H9 (cell line): ENCODE results near the gene RAD50. TPM values are rescaled to one million over a fixed set of nuclear protein-coding genes. Genes with fewer than 3 reads are reported as not detected.

Experiments
- DNase-seq: peaks from one replicate; pipeline ENCODE4 v3.0.0-alpha.2; 2017
- H2AFZ ChIP-seq: one replicate; pipeline ENCODE4 v1.6.1; 2013; ENCODE audit warnings: mild to moderate bottlenecking, low read length, control low read depth, moderate library complexity
- H2AK5ac ChIP-seq: 2 replicates; pipeline ENCODE4 v1.6.1; 2013; ENCODE audit warnings: low read length, control low read depth, mixed read lengths; ENCODE audit not compliant: insufficient read length
- H2BK120ac ChIP-seq: one replicate; pipeline ENCODE4 v1.6.1; 2013; ENCODE audit warnings: low read depth, mild to moderate bottlenecking, low read length, control low read depth, inconsistent platforms; ENCODE audit not compliant: poor library complexity, severe bottlenecking
- H2BK12ac ChIP-seq: 2 replicates; pipeline ENCODE4 v1.6.1; 2013; ENCODE audit warnings: low read length, control low read depth, mixed read lengths, low read depth; ENCODE audit not compliant: insufficient read length
- H2BK15ac ChIP-seq: 2 replicates; pipeline ENCODE4 v1.6.1; 2013; ENCODE audit warnings: low read depth, low read length, control low read depth
- H2BK20ac ChIP-seq: one replicate; pipeline ENCODE4 v1.6.1; 2013; ENCODE audit warnings: low read depth, mild to moderate bottlenecking, low read length, control low read depth, inconsistent platforms; ENCODE audit not compliant: poor library complexity, severe bottlenecking
- H2BK5ac ChIP-seq: 2 replicates; pipeline ENCODE4 v1.6.1; 2013; ENCODE audit warnings: low read length, control low read depth, mixed read lengths; ENCODE audit not compliant: insufficient read length
- H3K14ac ChIP-seq: 2 replicates; pipeline ENCODE4 v1.6.1; 2013; ENCODE audit warnings: low read length, control low read depth; ENCODE audit not compliant: insufficient read depth
- H3K18ac ChIP-seq: 2 replicates; pipeline ENCODE4 v1.6.1; 2013; ENCODE audit warnings: low read depth, mild to moderate bottlenecking, mixed read lengths, low read length, control low read depth; ENCODE audit not compliant: insufficient read length
- H3K23ac ChIP-seq: 2 replicates; pipeline ENCODE4 v1.6.1; 2013; ENCODE audit warnings: low read length, control low read depth, mixed read lengths, low read depth; ENCODE audit not compliant: insufficient read length
- H3K23me2 ChIP-seq: 2 replicates; pipeline ENCODE4 v1.6.1; 2013; ENCODE audit warnings: low read depth, mild to moderate bottlenecking, mixed read lengths, low read length, control low read depth; ENCODE audit not compliant: insufficient read length, poor library complexity, severe bottlenecking
- H3K27ac ChIP-seq: 2 replicates; pipeline ENCODE4 v1.5.1; 2013; ENCODE audit warnings: low read length, control low read depth, mixed read lengths, low read depth; ENCODE audit not compliant: insufficient read length
- H3K27me3 ChIP-seq: 2 replicates; pipeline ENCODE4 v1.6.1; 2013; ENCODE audit warnings: low read length, control low read depth, inconsistent platforms; ENCODE audit not compliant: insufficient read depth
- H3K4ac ChIP-seq: 2 replicates; pipeline ENCODE4 v1.6.1; 2013; ENCODE audit warnings: low read depth, mild to moderate bottlenecking, control low read depth, inconsistent platforms, low read length, moderate library complexity
- H3K4me1 ChIP-seq: 2 replicates; pipeline ENCODE4 v1.6.1; 2013; ENCODE audit warnings: low read length, control low read depth, inconsistent platforms; ENCODE audit not compliant: insufficient read depth
- H3K4me2 ChIP-seq: 2 replicates; pipeline ENCODE4 v1.6.1; 2013; ENCODE audit warnings: low read length, control low read depth, mixed read lengths; ENCODE audit not compliant: insufficient read length, insufficient read depth
- H3K56ac ChIP-seq: 2 replicates; pipeline ENCODE4 v1.6.1; 2013; ENCODE audit warnings: low read depth, mild to moderate bottlenecking, mixed read lengths, low read length, control low read depth; ENCODE audit not compliant: insufficient read length
- H3K79me1 ChIP-seq: 2 replicates; pipeline ENCODE4 v1.6.1; 2013; ENCODE audit warnings: low read depth, mild to moderate bottlenecking, moderate library complexity, low read length, control low read depth, inconsistent platforms; ENCODE audit not compliant: insufficient read depth, poor library complexity, severe bottlenecking
- H3K79me2 ChIP-seq: 2 replicates; pipeline ENCODE4 v1.6.1; 2013; ENCODE audit warnings: low read length, control low read depth, inconsistent platforms; ENCODE audit not compliant: insufficient read depth
- H3K9ac ChIP-seq: 2 replicates; pipeline ENCODE4 v1.6.1; 2013; ENCODE audit warnings: low read length, control low read depth, mixed read lengths; ENCODE audit not compliant: insufficient read length; ENCODE audit errors: extremely low read depth
- H3K9me3 ChIP-seq: one replicate; pipeline ENCODE4 v1.6.1; 2013; ENCODE audit warnings: low read depth, low read length, inconsistent platforms; ENCODE audit not compliant: control insufficient read depth
- H3T11ph ChIP-seq: one replicate; pipeline ENCODE4 v1.6.1; 2013; ENCODE audit warnings: mild to moderate bottlenecking, low read length, control low read depth, inconsistent platforms
- H4K20me1 ChIP-seq: one replicate; pipeline ENCODE4 v1.6.1; 2013; ENCODE audit not compliant: control insufficient read depth, insufficient read length, insufficient read depth
- H4K5ac ChIP-seq: 2 replicates; pipeline ENCODE4 v1.6.1; 2013; ENCODE audit warnings: low read depth, mild to moderate bottlenecking, mixed read lengths, low read length, control low read depth; ENCODE audit not compliant: insufficient read length
- H4K8ac ChIP-seq: replicated peaks from 2 replicates; pipeline ENCODE4 v1.6.1; 2013; ENCODE audit warnings: low read length, control low read depth, mixed read lengths, low read depth; ENCODE audit not compliant: insufficient read length
- H4K91ac ChIP-seq: 2 replicates; pipeline ENCODE4 v1.6.1; 2013; ENCODE audit warnings: low read depth, mild to moderate bottlenecking, moderate library complexity, mixed read lengths, low read length, control low read depth; ENCODE audit not compliant: insufficient read length
- H3K27ac Mint-ChIP-seq, 3 experiments: 2 replicates in 2 of 3; 3 replicates in 1 of 3; pipeline ENCODE4 v1.8.0; 2020 to 2021; ENCODE audit warnings: mixed read lengths in 3 of 3, mild to moderate bottlenecking in 1 of 3, moderate library complexity in 1 of 3
- H3K27me3 Mint-ChIP-seq: 2 replicates; pipeline ENCODE4 v1.8.0; 2021; ENCODE audit warnings: low read depth, mild to moderate bottlenecking, moderate library complexity, mixed read lengths
- H3K36me3 Mint-ChIP-seq, 3 experiments: 2 replicates in 2 of 3; 3 replicates in 1 of 3; pipeline ENCODE4 v1.8.0; 2020 to 2021; ENCODE audit warnings: low read depth in 3 of 3, mixed read lengths in 3 of 3; ENCODE audit not compliant: insufficient read depth in 1 of 3
- H3K4me1 Mint-ChIP-seq, 2 experiments: 2 replicates each; pipeline ENCODE4 v1.8.0; 2020; ENCODE audit warnings: mixed read lengths in 2 of 2
- H3K4me3 Mint-ChIP-seq, 2 experiments: 2 replicates in 1 of 2; 3 replicates in 1 of 2; pipeline ENCODE4 v1.8.0; 2020 to 2021; ENCODE audit warnings: mild to moderate bottlenecking in 2 of 2, mixed read lengths in 2 of 2, moderate library complexity in 1 of 2
- H3K9me3 Mint-ChIP-seq, 2 experiments: 2 replicates in 1 of 2; 3 replicates in 1 of 2; pipeline ENCODE4 v1.8.0; 2020; ENCODE audit warnings: mild to moderate bottlenecking in 2 of 2, mixed read lengths in 2 of 2, moderate library complexity in 1 of 2
- whole genome bisulfite sequencing: extraction: QIAGEN DNeasy Blood & Tissue Kit; methylation state at CpG from one replicate; pipeline ENCODE4 v1.1.7; 2013; ENCODE audit warnings: missing lambda C conversion rate, low lambda C conversion rate, mixed read lengths; ENCODE audit not compliant: insufficient read length; ENCODE audit errors: extremely low coverage; 5-methylcytosine and 5-hydroxymethylcytosine counted together
- total RNA-seq: library from RNA; stranded (reverse); gene quantifications from 2 replicates; pipeline ENCODE4 v1.2.1, GENCODE V29; 2021
- TF ChIP-seq, protein P1 (sequence below): fragments of 200-600 bp; sonication (generic); conservative IDR thresholded peaks from 3 replicates; pipeline ENCODE4 v1.8.0; 2021; ENCODE audit warnings: antibody characterized with exemption, mild to moderate bottlenecking

Gene RAD50
- total RNA-seq, 1 experiment from 2014 or later, result 46.1 TPM

DNA sequence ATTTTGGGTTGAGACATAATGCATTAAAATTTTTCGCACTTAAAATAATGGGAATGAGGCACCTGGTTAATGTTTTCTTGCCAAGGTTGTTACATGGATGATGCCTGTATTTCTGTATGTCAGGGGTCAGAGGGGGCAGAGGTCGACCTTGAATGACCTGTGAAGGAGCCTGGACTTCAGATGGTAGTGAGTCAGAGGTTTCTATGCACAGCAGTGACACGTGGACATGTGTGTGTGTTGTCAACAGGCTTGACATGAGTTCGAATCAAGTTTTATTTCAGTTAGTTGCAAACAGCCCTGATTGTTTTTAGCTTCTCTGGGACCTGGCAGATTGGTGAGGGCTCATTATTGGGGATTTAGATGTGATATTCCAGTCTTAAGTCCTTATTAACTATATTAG lies 17.1 kb upstream of the RAD50 start:
- Histone ChIP-seq H3K79me2 (no peaks in the 10 kb centered on the region), H2BK120ac (no peak overlapping the region), H4K8ac (no peak overlapping the region), H2AK5ac (no peak overlapping the region), H3K23ac (no peak overlapping the region), H3K18ac (no peak overlapping the region), H3K4me2 (no peak overlapping the region), H3K14ac (no peak overlapping the region), H3K9me3 (no peaks in the 10 kb centered on the region), H3K4me1 (no peaks in the 10 kb centered on the region), H2BK12ac (no peak overlapping the region), H3T11ph (no peak overlapping the region), H4K91ac (no peak overlapping the region), H4K20me1 (no peaks in the 10 kb centered on the region), H2BK20ac (no peak overlapping the region), H2BK5ac (no peak overlapping the region), H3K4ac (no peak overlapping the region), H2AFZ (no peak overlapping the region), H3K56ac (no peak overlapping the region), H4K5ac (no peak overlapping the region), H3K27me3 (no peaks in the 10 kb centered on the region), H3K79me1 (no peaks in the 10 kb centered on the region), H3K9ac (no peak overlapping the region), H2BK15ac (no peak overlapping the region), H3K27ac (no peak overlapping the region), H3K23me2 (no peaks in the 10 kb centered on the region)
- Mint-ChIP-seq H3K27ac (no peak overlapping the region), H3K9me3 (no peaks in the 10 kb centered on the region), H3K4me1 (no peaks in the 10 kb centered on the region; a peak in 2 of 4 replicates), H3K36me3 (no peaks in the 10 kb centered on the region), H3K27me3 (peaks cover 17% of the 10 kb centered on the region), H3K4me3 (no peak overlapping the region)
- TF ChIP-seq, protein P1, sequence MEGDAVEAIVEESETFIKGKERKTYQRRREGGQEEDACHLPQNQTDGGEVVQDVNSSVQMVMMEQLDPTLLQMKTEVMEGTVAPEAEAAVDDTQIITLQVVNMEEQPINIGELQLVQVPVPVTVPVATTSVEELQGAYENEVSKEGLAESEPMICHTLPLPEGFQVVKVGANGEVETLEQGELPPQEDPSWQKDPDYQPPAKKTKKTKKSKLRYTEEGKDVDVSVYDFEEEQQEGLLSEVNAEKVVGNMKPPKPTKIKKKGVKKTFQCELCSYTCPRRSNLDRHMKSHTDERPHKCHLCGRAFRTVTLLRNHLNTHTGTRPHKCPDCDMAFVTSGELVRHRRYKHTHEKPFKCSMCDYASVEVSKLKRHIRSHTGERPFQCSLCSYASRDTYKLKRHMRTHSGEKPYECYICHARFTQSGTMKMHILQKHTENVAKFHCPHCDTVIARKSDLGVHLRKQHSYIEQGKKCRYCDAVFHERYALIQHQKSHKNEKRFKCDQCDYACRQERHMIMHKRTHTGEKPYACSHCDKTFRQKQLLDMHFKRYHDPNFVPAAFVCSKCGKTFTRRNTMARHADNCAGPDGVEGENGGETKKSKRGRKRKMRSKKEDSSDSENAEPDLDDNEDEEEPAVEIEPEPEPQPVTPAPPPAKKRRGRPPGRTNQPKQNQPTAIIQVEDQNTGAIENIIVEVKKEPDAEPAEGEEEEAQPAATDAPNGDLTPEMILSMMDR, result no peak
- WGBS, result no CpG with 5 or more reads among the region's 4 CpGs
- no peak for DNase-seq
